ENCODE data around the gene RRAS2.

Gene RRAS2

DNA sequence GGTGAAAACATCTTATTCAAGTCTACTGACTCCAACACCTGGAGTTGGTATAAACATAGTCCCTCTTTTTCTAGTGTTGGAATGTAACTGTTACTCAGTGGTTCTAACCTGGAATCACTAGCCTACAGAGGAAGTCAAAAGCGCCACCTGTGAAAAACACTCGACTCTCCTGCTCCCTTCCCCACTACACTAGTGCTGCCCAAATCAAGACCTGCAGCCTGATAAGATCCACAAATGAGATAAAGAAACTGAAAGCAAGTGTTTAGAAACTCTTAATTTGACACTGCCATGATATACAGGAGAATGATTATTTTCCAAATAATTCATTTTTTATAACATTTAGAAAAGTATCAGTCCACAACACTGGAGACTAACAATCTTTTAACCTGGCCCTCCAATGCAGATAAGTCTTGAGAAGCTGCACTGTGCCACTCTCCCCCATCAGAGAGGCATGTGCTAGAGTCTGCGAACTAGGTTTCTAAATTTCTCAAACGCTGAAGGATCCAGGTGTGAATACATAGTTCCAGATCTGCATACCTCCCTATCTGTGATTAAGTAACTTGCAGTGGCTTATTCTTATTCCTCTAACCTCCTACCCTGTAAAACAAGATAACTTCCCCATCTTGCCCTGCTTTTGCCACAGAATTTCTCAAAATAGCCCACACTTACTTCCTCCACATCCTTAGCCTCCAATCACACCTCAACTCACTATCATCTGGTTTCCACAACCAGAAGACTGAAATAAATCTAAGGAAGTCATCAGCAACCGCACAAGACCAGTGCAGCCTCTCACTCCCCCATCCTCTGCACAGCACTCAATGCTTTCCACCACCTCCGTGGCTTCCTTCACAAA, 88.1 kb downstream of the RRAS2 start:
- H3K36me3 ChIP-seq (ENCODE audit: control insufficient read depth in 1 of 2, insufficient read depth in 2 of 2, low read length in 2 of 2): peaks cover 0 to 5% of the 10 kb centered on the region in 2 experiments
- no peaks in the 10 kb centered on the region for H3K79me2 ChIP-seq (ENCODE audit: control insufficient read depth, insufficient read depth, low read length, poor library complexity)
- no peak overlapping the region for H3K14ac ChIP-seq (ENCODE audit: low read length)
- H2BK12ac ChIP-seq (ENCODE audit: low read length): no peak overlapping the region
- no peak overlapping the region for H3K18ac ChIP-seq (ENCODE audit: low read length)
- no peak overlapping the region for H3K4me2 ChIP-seq (ENCODE audit: low read length)
- H3K79me1 ChIP-seq (ENCODE audit: low read length): no peaks in the 10 kb centered on the region
- no peak overlapping the region for H3K23ac ChIP-seq (ENCODE audit: low read length)
- no peak overlapping the region for H3K27ac ChIP-seq (ENCODE audit: low read depth, low read length)
- no peak overlapping the region for H3K4ac ChIP-seq (ENCODE audit: low read depth, low read length)
- H4K8ac ChIP-seq (ENCODE audit: low read depth, low read length): no peak overlapping the region
- no peaks in the 10 kb centered on the region for H3K27me3 ChIP-seq (ENCODE audit: insufficient read depth, low read length)
- H2BK5ac ChIP-seq (ENCODE audit: low read depth, low read length, poor library complexity): no peak overlapping the region
- no peak overlapping the region for H4K91ac ChIP-seq (ENCODE audit: low read depth, low read length)
- DNase-seq: peak in 1 of 2 donors; percentile 62
- no peak overlapping the region for H2AK5ac ChIP-seq (ENCODE audit: low read length)
- peaks cover 0 to 7% of the 10 kb centered on the region in 2 experiments for H3K4me1 ChIP-seq (ENCODE audit: control insufficient read depth in 1 of 2, insufficient read depth in 2 of 2, low read length in 2 of 2)
- no peak overlapping the region for H3K9ac ChIP-seq (ENCODE audit: low read length)
- H4K12ac ChIP-seq (ENCODE audit: low read depth, low read length): no peak overlapping the region
- no CpG with 5 or more reads among the region's 6 CpGs for WGBS (ENCODE audit: extremely low coverage, insufficient coverage, insufficient read length)
- no peaks in the 10 kb centered on the region for H3K9me3 ChIP-seq (ENCODE audit: insufficient read depth, low read depth, low read length)
- no peak overlapping the region for H2BK120ac ChIP-seq (ENCODE audit: insufficient read depth, low read length, poor library complexity)
- H2AFZ ChIP-seq (ENCODE audit: insufficient read depth, low read length, poor library complexity): no peak overlapping the region
- H3K4me3 ChIP-seq (ENCODE audit: low read depth, low read length): no peak overlapping the region

DNA sequence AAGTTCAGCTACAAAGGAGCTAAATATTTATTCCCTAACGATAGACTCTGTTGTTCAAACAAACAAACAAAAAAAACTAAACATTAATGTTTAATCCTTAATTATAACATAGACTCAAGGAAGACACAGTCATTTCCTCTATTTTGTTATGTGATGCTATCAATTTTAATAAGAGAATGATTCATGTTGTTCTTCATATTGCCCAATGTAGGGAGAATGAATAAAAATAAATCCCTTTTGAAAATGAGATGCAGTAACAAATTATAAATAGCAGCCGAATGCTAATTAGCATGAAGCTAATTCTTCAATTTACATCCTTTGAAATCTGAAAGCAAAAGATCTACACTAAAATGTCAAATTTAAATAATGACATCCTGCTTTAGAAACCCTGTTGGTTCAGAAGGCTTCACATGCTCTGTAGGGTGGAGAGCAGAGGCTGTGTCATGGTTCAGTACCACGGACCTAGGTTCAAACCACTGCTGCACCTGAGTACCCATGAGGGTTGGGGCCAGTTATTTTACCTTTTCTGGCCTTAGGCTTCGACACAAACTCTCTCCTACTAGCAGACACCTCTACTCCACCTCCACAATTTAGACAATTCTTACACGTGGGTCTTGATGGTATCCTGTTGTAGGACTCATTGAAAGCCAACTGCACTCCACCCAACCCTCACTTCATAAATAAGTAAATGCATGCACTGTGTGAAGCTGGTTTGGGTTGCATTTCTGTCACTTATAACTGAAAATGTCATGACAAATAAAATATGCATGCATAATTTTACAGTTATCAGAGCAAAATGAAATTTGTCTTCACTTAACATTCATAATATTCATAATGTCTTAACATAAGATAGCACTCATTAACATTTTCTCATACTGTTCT, 89.0 kb downstream of the RRAS2 start:
- Histone ChIP-seq H3K9me3 (ENCODE audit: insufficient read depth, low read depth, low read length) (no peaks in the 10 kb centered on the region), H3K27ac (ENCODE audit: low read depth, low read length) (no peak overlapping the region), H3K4me1 (ENCODE audit: control insufficient read depth in 1 of 2, insufficient read depth in 2 of 2, low read length in 2 of 2) (peaks cover 0 to 3% of the 10 kb centered on the region in 2 experiments), H3K79me1 (ENCODE audit: low read length) (no peaks in the 10 kb centered on the region), H3K79me2 (ENCODE audit: control insufficient read depth, insufficient read depth, low read length, poor library complexity) (no peaks in the 10 kb centered on the region), H2AFZ (ENCODE audit: insufficient read depth, low read length, poor library complexity) (no peak overlapping the region), H3K36me3 (ENCODE audit: control insufficient read depth in 1 of 2, insufficient read depth in 2 of 2, low read length in 2 of 2) (peaks cover 7 to 8% of the 10 kb centered on the region in 2 experiments), H4K12ac (ENCODE audit: low read depth, low read length) (no peak overlapping the region), H2BK120ac (ENCODE audit: insufficient read depth, low read length, poor library complexity) (no peak overlapping the region), H2BK5ac (ENCODE audit: low read depth, low read length, poor library complexity) (no peak overlapping the region), H3K14ac (ENCODE audit: low read length) (no peak overlapping the region), H3K18ac (ENCODE audit: low read length) (no peak overlapping the region), H3K23ac (ENCODE audit: low read length) (no peak overlapping the region), H3K4ac (ENCODE audit: low read depth, low read length) (no peak overlapping the region), H4K91ac (ENCODE audit: low read depth, low read length) (no peak overlapping the region), H2BK12ac (ENCODE audit: low read length) (no peak overlapping the region), H4K8ac (ENCODE audit: low read depth, low read length) (no peak overlapping the region), H3K4me2 (ENCODE audit: low read length) (no peak overlapping the region), H3K9ac (ENCODE audit: low read length) (peak overlapping the region; percentile 52), H3K27me3 (ENCODE audit: insufficient read depth, low read length) (no peaks in the 10 kb centered on the region), H3K4me3 (ENCODE audit: low read depth, low read length) (no peak overlapping the region), H2AK5ac (ENCODE audit: low read length) (no peak overlapping the region)
- no CpG with 5 or more reads among the region's 5 CpGs for WGBS (ENCODE audit: extremely low coverage, insufficient coverage, insufficient read length)
- no peak for DNase-seq

DNA sequence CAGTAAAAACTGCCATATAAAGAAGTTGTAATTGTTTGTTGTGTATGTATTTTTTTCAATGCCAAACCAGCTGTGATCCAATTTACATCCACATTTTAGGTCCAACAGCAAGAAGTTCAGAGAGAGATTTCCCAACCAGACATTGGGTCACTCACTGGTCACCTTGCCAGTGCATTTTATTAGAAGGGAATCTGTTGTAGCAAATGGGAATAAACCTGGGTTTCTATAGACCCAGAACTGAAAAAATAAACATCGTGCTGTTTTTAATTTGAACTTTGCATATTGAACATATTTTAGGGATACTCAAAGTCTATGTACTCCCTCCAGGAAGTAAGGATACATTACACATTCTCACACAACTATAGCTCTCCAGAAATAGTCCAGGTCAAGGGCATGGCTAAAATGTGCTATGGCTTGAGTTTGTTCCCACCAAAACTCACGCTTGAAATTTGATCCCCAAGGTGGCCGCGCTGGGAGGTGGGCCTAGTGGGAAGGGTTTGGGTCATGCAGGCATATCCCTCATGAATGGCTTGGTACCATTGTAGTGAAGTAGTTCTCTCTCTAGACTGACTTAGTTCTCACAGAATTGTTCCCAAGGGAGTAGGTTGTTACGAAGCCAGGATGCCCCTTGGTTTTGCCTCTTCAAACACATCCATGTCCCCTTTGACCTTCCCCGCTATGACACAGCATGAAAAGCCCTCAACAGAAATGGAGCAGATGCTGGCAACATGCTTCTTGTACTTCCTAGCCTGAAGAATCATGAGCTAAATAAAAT, 90.9 kb downstream of the RRAS2 start:
- WGBS (ENCODE audit: extremely low coverage, insufficient coverage, insufficient read length): no CpG with 5 or more reads among the region's 6 CpGs
- H3K14ac ChIP-seq (ENCODE audit: low read length): no peak overlapping the region
- no peaks in the 10 kb centered on the region for H3K9me3 ChIP-seq (ENCODE audit: insufficient read depth, low read depth, low read length)

DNA sequence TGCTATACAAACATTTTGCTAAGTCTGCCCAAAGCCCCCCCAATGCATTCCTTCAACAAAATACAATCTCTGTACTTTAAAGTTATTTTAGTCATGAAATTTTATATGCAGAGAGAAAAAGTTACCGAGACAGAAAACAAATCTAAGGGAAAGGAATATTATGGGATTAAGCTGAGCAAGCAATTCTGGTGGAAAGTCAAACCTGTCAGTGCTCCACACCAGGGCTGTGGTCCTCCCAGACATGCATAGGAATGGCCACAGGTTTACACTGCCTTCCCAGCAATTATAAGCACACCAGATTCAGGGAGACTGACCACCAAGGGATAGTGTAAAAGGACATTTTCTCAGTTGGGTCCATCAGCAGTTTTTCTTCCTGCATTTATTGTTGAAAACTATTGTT, 92.4 kb downstream of the RRAS2 start:
- peaks cover 2 to 9% of the 10 kb centered on the region in 2 experiments for H3K36me3 ChIP-seq (ENCODE audit: control insufficient read depth in 1 of 2, insufficient read depth in 2 of 2, low read length in 2 of 2)
- H2BK5ac ChIP-seq (ENCODE audit: low read depth, low read length, poor library complexity): no peak overlapping the region
- no peaks in the 10 kb centered on the region for H3K4me1 ChIP-seq (ENCODE audit: control insufficient read depth in 1 of 2, insufficient read depth in 2 of 2, low read length in 2 of 2)
- no peak overlapping the region for H3K4me2 ChIP-seq (ENCODE audit: low read length)
- no peak overlapping the region for H3K18ac ChIP-seq (ENCODE audit: low read length)
- H2AFZ ChIP-seq (ENCODE audit: insufficient read depth, low read length, poor library complexity): no peak overlapping the region
- WGBS (ENCODE audit: extremely low coverage, insufficient coverage, insufficient read length): no CpG with 5 or more reads among the region's 1 CpG
- no peak overlapping the region for H3K14ac ChIP-seq (ENCODE audit: low read length)
- no peak overlapping the region for H2AK5ac ChIP-seq (ENCODE audit: low read length)
- H2BK120ac ChIP-seq (ENCODE audit: insufficient read depth, low read length, poor library complexity): no peak overlapping the region
- H3K9ac ChIP-seq (ENCODE audit: low read length): no peak overlapping the region
- H3K4ac ChIP-seq (ENCODE audit: low read depth, low read length): no peak overlapping the region
- no peak overlapping the region for H4K8ac ChIP-seq (ENCODE audit: low read depth, low read length)
- no peak overlapping the region for H4K91ac ChIP-seq (ENCODE audit: low read depth, low read length)
- peaks cover 3% of the 10 kb centered on the region for H3K9me3 ChIP-seq (ENCODE audit: insufficient read depth, low read depth, low read length)
- no peaks in the 10 kb centered on the region for H3K79me2 ChIP-seq (ENCODE audit: control insufficient read depth, insufficient read depth, low read length, poor library complexity)
- no peak overlapping the region for H3K23ac ChIP-seq (ENCODE audit: low read length)
- H4K12ac ChIP-seq (ENCODE audit: low read depth, low read length): no peak overlapping the region
- no peak overlapping the region for H2BK12ac ChIP-seq (ENCODE audit: low read length)
- H3K79me1 ChIP-seq (ENCODE audit: low read length): no peaks in the 10 kb centered on the region
- H3K4me3 ChIP-seq (ENCODE audit: low read depth, low read length): no peak overlapping the region
- H3K27me3 ChIP-seq (ENCODE audit: insufficient read depth, low read length): no peaks in the 10 kb centered on the region
- DNase-seq: no peak
- H3K27ac ChIP-seq (ENCODE audit: low read depth, low read length): no peak overlapping the region

More for the DNA sequence above, 90.9 kb downstream of the RRAS2 start:
- Histone ChIP-seq H2BK12ac (ENCODE audit: low read length) (no peak overlapping the region), H3K23ac (ENCODE audit: low read length) (no peak overlapping the region), H2BK120ac (ENCODE audit: insufficient read depth, low read length, poor library complexity) (no peak overlapping the region), H3K36me3 (ENCODE audit: control insufficient read depth in 1 of 2, insufficient read depth in 2 of 2, low read length in 2 of 2) (peaks cover 7 to 9% of the 10 kb centered on the region in 2 experiments), H3K4me3 (ENCODE audit: low read depth, low read length) (no peak overlapping the region), H2BK5ac (ENCODE audit: low read depth, low read length, poor library complexity) (no peak overlapping the region), H3K79me1 (ENCODE audit: low read length) (no peaks in the 10 kb centered on the region), H3K4me2 (ENCODE audit: low read length) (no peak overlapping the region), H3K79me2 (ENCODE audit: control insufficient read depth, insufficient read depth, low read length, poor library complexity) (no peaks in the 10 kb centered on the region), H3K4ac (ENCODE audit: low read depth, low read length) (no peak overlapping the region), H3K4me1 (ENCODE audit: control insufficient read depth in 1 of 2, insufficient read depth in 2 of 2, low read length in 2 of 2) (no peaks in the 10 kb centered on the region), H4K12ac (ENCODE audit: low read depth, low read length) (no peak overlapping the region), H4K91ac (ENCODE audit: low read depth, low read length) (no peak overlapping the region), H2AK5ac (ENCODE audit: low read length) (no peak overlapping the region), H3K27ac (ENCODE audit: low read depth, low read length) (no peak overlapping the region), H4K8ac (ENCODE audit: low read depth, low read length) (no peak overlapping the region), H3K27me3 (ENCODE audit: insufficient read depth, low read length) (no peaks in the 10 kb centered on the region), H3K18ac (ENCODE audit: low read length) (no peak overlapping the region), H3K9ac (ENCODE audit: low read length) (no peak overlapping the region), H2AFZ (ENCODE audit: insufficient read depth, low read length, poor library complexity) (no peak overlapping the region)
- no peak for DNase-seq

Measured in trophoblast cell (in vitro differentiated cells and primary cell).